Endothelial cell of umbilical vein (primary cell): ENCODE results near the gene DCDC1. TPM values are rescaled to one million over a fixed set of nuclear protein-coding genes. Genes with fewer than 3 reads are reported as not detected.

ENCODE experiments used
- BruUV-seq: library from RNA; stranded (reverse); fragments of 400-500 nt; replicated peaks from 2 replicates; lab custom pipeline; 2021; lab: Mats Ljungman, UMichigan
- CTCF ChIA-PET: fragments of 300-600, 350-600 bp; sonication (Branson Sonifier 250); formaldehyde crosslinking; loops from one replicate; lab custom pipeline; 2021; ENCODE audit warnings: antibody characterized with exemption, inconsistent platforms; lab: Charles Lee
- POLR2A ChIA-PET: fragments of 300-600, 350-600 bp; sonication (Branson Sonifier 250); formaldehyde crosslinking; loops from one replicate; lab custom pipeline; 2021; ENCODE audit warnings: antibody characterized with exemption, inconsistent platforms; lab: Charles Lee
- DNase-seq: peaks from one replicate; pipeline ENCODE4 v3.0.0-alpha.2; 2011; ENCODE audit warnings: low read depth, low spot score
- FAIRE-seq: peaks from 2 replicates; lab custom pipeline; 2011; peaks lifted over from hg19 to GRCh38; lab: Jason Lieb, UNC
- H2AFZ ChIP-seq: 2 replicates; pipeline ENCODE4 v1.6.0; 2012; ENCODE audit warnings: low read depth, low read length, control low read depth, inconsistent platforms
- H3K27ac ChIP-seq: 2 replicates; pipeline ENCODE4 v1.5.1; 2011; ENCODE audit warnings: low read depth, mild to moderate bottlenecking, control low read depth, low read length, moderate library complexity; ENCODE audit not compliant: insufficient read depth
- H3K27me3 ChIP-seq, 2 experiments: 2 replicates each; pipeline versions ENCODE4 v1.6.0 to v1.6.1; 2011; ENCODE audit warnings: low read length in 2 of 2, mixed read lengths in 1 of 2; ENCODE audit not compliant: control insufficient read depth in 2 of 2, insufficient read depth in 2 of 2
- H3K36me3 ChIP-seq, 2 experiments: 2 replicates in 1 of 2; 3 replicates in 1 of 2; pipeline ENCODE4 v1.5.1; 2011; ENCODE audit warnings: low read length in 2 of 2, mild to moderate bottlenecking in 1 of 2, moderate library complexity in 1 of 2; ENCODE audit not compliant: control insufficient read depth in 2 of 2, insufficient read depth in 2 of 2; ENCODE audit errors: extremely low read depth in 1 of 2
- H3K4me1 ChIP-seq: 3 replicates; pipeline ENCODE4 v1.5.1; 2011; ENCODE audit warnings: mild to moderate bottlenecking, low read length; ENCODE audit not compliant: control insufficient read depth, insufficient read depth; ENCODE audit errors: extremely low read depth
- H3K4me2 ChIP-seq: 2 replicates; pipeline ENCODE4 v1.6.1; 2011; ENCODE audit warnings: low read length, control low read depth, mixed read lengths; ENCODE audit not compliant: insufficient read depth
- H3K4me3 ChIP-seq, 3 experiments: fragments of 200-600 bp in 1 of 3; sonication (generic), shearing (Covaris generic) in 1 of 3; replicated peaks in 1 of 3; 2 replicates each; pipeline ENCODE4 v1.5.1; 2011 to 2016; ENCODE audit warnings: control low read depth in 3 of 3, low read length in 3 of 3, mild to moderate bottlenecking in 2 of 3, inconsistent platforms in 1 of 3, low read depth in 1 of 3, moderate library complexity in 1 of 3; ENCODE audit not compliant: insufficient read depth in 1 of 3
- H3K79me2 ChIP-seq: 2 replicates; pipeline ENCODE4 v1.6.0; 2012; ENCODE audit warnings: low read length, inconsistent platforms; ENCODE audit not compliant: control insufficient read depth, insufficient read depth
- H3K9ac ChIP-seq: replicated peaks from 2 replicates; pipeline ENCODE3; 2011; ENCODE audit warnings: low read length, control low read depth; ENCODE audit not compliant: insufficient read depth; ENCODE audit errors: extremely low read depth
- H3K9me1 ChIP-seq: replicated peaks from 3 replicates; pipeline ENCODE4 v1.6.0; 2011; ENCODE audit warnings: mild to moderate bottlenecking, low read length; ENCODE audit not compliant: control insufficient read depth, insufficient read depth; ENCODE audit errors: extremely low read depth
- H3K9me3 ChIP-seq: replicated peaks from 2 replicates; pipeline ENCODE4 v1.5.1; 2012; ENCODE audit warnings: low read length, inconsistent platforms; ENCODE audit not compliant: control insufficient read depth, insufficient read depth
- H4K20me1 ChIP-seq: replicated peaks from 2 replicates; pipeline ENCODE3; 2011; ENCODE audit warnings: mild to moderate bottlenecking, low read length; ENCODE audit not compliant: control insufficient read depth, insufficient read depth; ENCODE audit errors: extremely low read depth
- EZH2 ChIP-seq: IDR thresholded peaks from 2 replicates; pipeline ENCODE4 v1.6.1; 2012; ENCODE audit warnings: borderline replicate concordance, low read depth, mild to moderate bottlenecking, moderate library complexity, low read length, inconsistent platforms; ENCODE audit not compliant: severe bottlenecking
- FOS ChIP-seq: IDR thresholded peaks from 2 replicates; pipeline ENCODE4 v1.6.1; 2011; ENCODE audit warnings: mild to moderate bottlenecking, low read length, moderate library complexity, borderline replicate concordance; ENCODE audit not compliant: insufficient read depth
- GATA2 ChIP-seq: IDR thresholded peaks from 2 replicates; pipeline ENCODE4 v1.7.0; 2011; ENCODE audit warnings: low read depth, mild to moderate bottlenecking, moderate library complexity, mixed read lengths, low read length; ENCODE audit not compliant: insufficient read length, insufficient read depth
- JUN ChIP-seq: IDR thresholded peaks from 2 replicates; pipeline ENCODE4 v1.6.1; 2011; ENCODE audit warnings: borderline replicate concordance, low read depth; ENCODE audit not compliant: insufficient read length, insufficient read depth
- MYC ChIP-seq: IDR thresholded peaks from one replicate; pipeline ENCODE4 v1.6.1; 2011; ENCODE audit warnings: mild to moderate bottlenecking, low read depth, low read length
- POLR2A ChIP-seq: IDR thresholded peaks from 2 replicates; pipeline ENCODE4 v1.6.1; 2012; ENCODE audit warnings: low read depth, mild to moderate bottlenecking, control low read depth, low read length
- POLR2AphosphoS5 ChIP-seq: IDR thresholded peaks from 2 replicates; pipeline ENCODE4 v1.6.1; 2012; ENCODE audit warnings: low read depth, mild to moderate bottlenecking, control low read depth, low read length, moderate library complexity; ENCODE audit not compliant: insufficient read depth
- dilution Hi-C: fragments of 300-500 bp; cut with MboI; formaldehyde crosslinking; loops from one replicate; pipeline ENCODE4 v1.15.0; 2019; ENCODE audit warnings: low sequenced_read_pairs; ENCODE audit not compliant: extremely low pct_ligation_motif_present
- intact Hi-C: fragments of 100-400 bp; cut with micrococcal nuclease; formaldehyde crosslinking; loops from one replicate; pipeline ENCODE4 v1.10.0; 2022
- polyA plus RNA-seq, 4 experiments: library from polyadenylated mRNA; depleted of rRNA in 3 of 4; stranded (reverse) in 3 of 4; unstranded in 1 of 4; fragments of >200 nt; gene quantifications; 2 replicates each; pipeline versions ENCODE4 v1.2.1 to v1.2.3, GENCODE V29; 2011 to 2012; ENCODE audit warnings: missing spikeins in 1 of 4
- total RNA-seq: library from RNA; stranded (reverse); gene quantifications from 2 replicates; pipeline ENCODE4 v1.2.3, GENCODE V29; 2021
- TF ChIP-seq, protein P1 (sequence below), 2 donors: IDR thresholded peaks; 1 replicate in 1 of 2; 2 replicates in 1 of 2; pipeline ENCODE4 v1.5.1; 2011; ENCODE audit warnings: low read length in 2 of 2, mild to moderate bottlenecking in 2 of 2, moderate library complexity in 2 of 2, control low read depth in 1 of 2, inconsistent platforms in 1 of 2, low read depth in 1 of 2; ENCODE audit not compliant: insufficient read depth in 1 of 2; ENCODE audit errors: extremely low read depth in 1 of 2
- TF ChIP-seq, protein P2 (sequence below): IDR thresholded peaks from 2 replicates; pipeline ENCODE4 v1.6.1; 2011; ENCODE audit not compliant: insufficient read depth, insufficient read length

DCDC1 gene
- total and polyA plus RNA-seq, 2 donors (not counting 3 experiments of a cell fraction or from before 2014, with no cell fraction given), result 0.04 TPM; not detected in 1

DNA sequence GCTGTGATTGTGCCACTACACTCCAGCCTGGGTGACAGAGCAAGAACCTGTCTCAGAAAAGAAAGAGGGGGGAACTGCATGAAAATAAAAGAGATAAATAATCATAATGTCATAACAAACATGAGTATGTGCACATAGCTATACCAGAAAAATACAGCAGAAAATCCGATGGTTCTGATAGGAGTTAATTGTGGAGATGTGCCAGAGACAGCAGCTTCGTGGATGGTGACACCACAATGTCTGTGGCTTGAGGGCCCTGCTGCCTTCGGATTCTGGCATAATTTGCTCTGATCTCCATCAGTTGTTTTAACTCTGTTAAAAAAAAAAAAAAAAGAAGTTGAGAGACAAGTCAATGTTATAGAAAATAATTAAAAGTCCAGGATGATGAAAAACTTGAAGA, 491.1 kb downstream of the DCDC1 start:
- dilution Hi-C loops, result no loop called here
- Histone ChIP-seq H3K4me1 (peaks cover 16% of the 10 kb centered on the region), H3K4me2 (no peak overlapping the region), H3K79me2 (no peaks in the 10 kb centered on the region), H2AFZ (no peak overlapping the region), H3K27ac (no peak overlapping the region), H3K9me1 (no peaks in the 10 kb centered on the region), H3K4me3 (no peak overlapping the region), H3K9me3 (no peaks in the 10 kb centered on the region), H4K20me1 (no peaks in the 10 kb centered on the region), H3K36me3 (no peaks in the 10 kb centered on the region), H3K9ac (no peak overlapping the region), H3K27me3 (no peaks in the 10 kb centered on the region)
- ChIA-PET CTCF (no interaction called here), POLR2A (no interaction called here)
- DNase-seq (no peak), FAIRE-seq (no peak)
- TF ChIP-seq POLR2A (no peak), FOS (no peak), EZH2 (no peak), GATA2 (no peak), JUN (no peak), MYC (no peak), POLR2AphosphoS5 (no peak)
- TF ChIP-seq, protein P1, sequence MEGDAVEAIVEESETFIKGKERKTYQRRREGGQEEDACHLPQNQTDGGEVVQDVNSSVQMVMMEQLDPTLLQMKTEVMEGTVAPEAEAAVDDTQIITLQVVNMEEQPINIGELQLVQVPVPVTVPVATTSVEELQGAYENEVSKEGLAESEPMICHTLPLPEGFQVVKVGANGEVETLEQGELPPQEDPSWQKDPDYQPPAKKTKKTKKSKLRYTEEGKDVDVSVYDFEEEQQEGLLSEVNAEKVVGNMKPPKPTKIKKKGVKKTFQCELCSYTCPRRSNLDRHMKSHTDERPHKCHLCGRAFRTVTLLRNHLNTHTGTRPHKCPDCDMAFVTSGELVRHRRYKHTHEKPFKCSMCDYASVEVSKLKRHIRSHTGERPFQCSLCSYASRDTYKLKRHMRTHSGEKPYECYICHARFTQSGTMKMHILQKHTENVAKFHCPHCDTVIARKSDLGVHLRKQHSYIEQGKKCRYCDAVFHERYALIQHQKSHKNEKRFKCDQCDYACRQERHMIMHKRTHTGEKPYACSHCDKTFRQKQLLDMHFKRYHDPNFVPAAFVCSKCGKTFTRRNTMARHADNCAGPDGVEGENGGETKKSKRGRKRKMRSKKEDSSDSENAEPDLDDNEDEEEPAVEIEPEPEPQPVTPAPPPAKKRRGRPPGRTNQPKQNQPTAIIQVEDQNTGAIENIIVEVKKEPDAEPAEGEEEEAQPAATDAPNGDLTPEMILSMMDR (IDR thresholded peaks at IDR 0.05; ENCODE audit: extremely low read depth in 1 of 2, insufficient read depth in 1 of 2, low read depth in 1 of 2, low read length in 2 of 2), result no peak
- TF ChIP-seq, protein P2, sequence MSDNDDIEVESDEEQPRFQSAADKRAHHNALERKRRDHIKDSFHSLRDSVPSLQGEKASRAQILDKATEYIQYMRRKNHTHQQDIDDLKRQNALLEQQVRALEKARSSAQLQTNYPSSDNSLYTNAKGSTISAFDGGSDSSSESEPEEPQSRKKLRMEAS, result no peak
- BruUV-seq, result no TSS peak
- intact Hi-C loops, result loop anchor here (5.0 to 10.0 kb wide), 2 partner anchors 121 to 554 kb away; partner anchors contain the start of gene ARL14EP
